OCI-LY3 (cell line): ENCODE results near the gene MAPK8.
A peak's percentile ranks its signal among the peaks of the same experiment; 100 is the strongest.

ENCODE experiments used
- H2AFZ ChIP-seq: fragments of 200-600, 300-600 bp; shearing (Covaris generic); 2 replicates; pipeline ENCODE4 v1.6.0; 2014; ENCODE audit warnings: antibody characterized with exemption, low read depth, low read length
- H3K27ac ChIP-seq: fragments of 200-600, 300-600 bp; sonication (generic); 2 replicates; pipeline ENCODE4 v1.5.1; 2014; ENCODE audit warnings: mild to moderate bottlenecking, low read length, moderate library complexity, mixed read lengths
- H3K27me3 ChIP-seq: fragments of 200-600, 300-600 bp; sonication (generic); 2 replicates; pipeline ENCODE4 v1.6.1; 2014; ENCODE audit warnings: low read depth, low read length, mixed read lengths
- H3K36me3 ChIP-seq: fragments of 200-600, 300-600 bp; sonication (generic); replicated peaks from 2 replicates; pipeline ENCODE3; 2014; ENCODE audit warnings: low read depth, low read length, mixed read lengths
- H3K4me1 ChIP-seq: fragments of 300-600, 200-600 bp; sonication (generic); 2 replicates; pipeline ENCODE4 v1.6.1; 2014; ENCODE audit warnings: low read length, mixed read lengths
- H3K4me2 ChIP-seq: fragments of 200-600, 300-600 bp; sonication (generic); 2 replicates; pipeline ENCODE4 v1.6.1; 2014; ENCODE audit warnings: low read length, mixed read lengths
- H3K4me3 ChIP-seq: fragments of 300-600, 200-600 bp; sonication (generic); 2 replicates; pipeline ENCODE4 v1.5.1; 2014; ENCODE audit warnings: antibody characterized with exemption, mild to moderate bottlenecking, low read length, moderate library complexity
- H3K79me2 ChIP-seq: fragments of 300-600, 200-600 bp; shearing (Covaris generic); 2 replicates; pipeline ENCODE4 v1.6.1; 2014; ENCODE audit warnings: mild to moderate bottlenecking, low read length, mixed read lengths
- H3K9ac ChIP-seq: fragments of 300-600, 200-600 bp; shearing (Covaris generic); 2 replicates; pipeline ENCODE4 v1.6.0; 2014; ENCODE audit warnings: mild to moderate bottlenecking, low read length, moderate library complexity
- H3K9me3 ChIP-seq: fragments of 200-600, 300-600 bp; shearing (Covaris generic); 2 replicates; pipeline ENCODE4 v1.6.1; 2014; ENCODE audit warnings: low read length, mixed read lengths; ENCODE audit not compliant: insufficient read depth
- H4K20me1 ChIP-seq: fragments of 200-600, 300-600 bp; sonication (generic); 2 replicates; pipeline ENCODE4 v1.6.1; 2016; ENCODE audit warnings: low read length, mixed read lengths; ENCODE audit not compliant: insufficient read depth
- EZH2phosphoT487 ChIP-seq: fragments of 200-600 bp; shearing (Covaris generic); IDR thresholded peaks from 2 replicates; pipeline ENCODE4 v1.6.1; 2018; ENCODE audit warnings: antibody characterized with exemption, mixed run types, low read depth
- TF ChIP-seq, protein P1 (sequence below): fragments of 200-600, 300-600 bp; sonication (generic); IDR thresholded peaks from 2 replicates; pipeline ENCODE4 v1.5.1; 2014; ENCODE audit warnings: antibody characterized with exemption, low read length, low read depth

The MAPK8 gene

GRCh38 chr10:48306265-48306869 is at the start of gene MAPK8:
MAPK8 (plus strand) TSS chr10:48306677; CDS start chr10:48401661, 94,984 bp downstream.
- H3K27ac ChIP-seq = no peak within 1 kb of the TSS; the same call in 1 of the 2 replicates
- H3K4me2 ChIP-seq = peak within 1 kb of the TSS; percentile 98
- no peaks in the 10 kb centered on the region for H3K36me3 ChIP-seq
- no peaks in the 10 kb centered on the region for H3K27me3 ChIP-seq
- peak within 1 kb of the TSS; percentile 98 for H3K4me3 ChIP-seq
- TF ChIP-seq, protein P1, sequence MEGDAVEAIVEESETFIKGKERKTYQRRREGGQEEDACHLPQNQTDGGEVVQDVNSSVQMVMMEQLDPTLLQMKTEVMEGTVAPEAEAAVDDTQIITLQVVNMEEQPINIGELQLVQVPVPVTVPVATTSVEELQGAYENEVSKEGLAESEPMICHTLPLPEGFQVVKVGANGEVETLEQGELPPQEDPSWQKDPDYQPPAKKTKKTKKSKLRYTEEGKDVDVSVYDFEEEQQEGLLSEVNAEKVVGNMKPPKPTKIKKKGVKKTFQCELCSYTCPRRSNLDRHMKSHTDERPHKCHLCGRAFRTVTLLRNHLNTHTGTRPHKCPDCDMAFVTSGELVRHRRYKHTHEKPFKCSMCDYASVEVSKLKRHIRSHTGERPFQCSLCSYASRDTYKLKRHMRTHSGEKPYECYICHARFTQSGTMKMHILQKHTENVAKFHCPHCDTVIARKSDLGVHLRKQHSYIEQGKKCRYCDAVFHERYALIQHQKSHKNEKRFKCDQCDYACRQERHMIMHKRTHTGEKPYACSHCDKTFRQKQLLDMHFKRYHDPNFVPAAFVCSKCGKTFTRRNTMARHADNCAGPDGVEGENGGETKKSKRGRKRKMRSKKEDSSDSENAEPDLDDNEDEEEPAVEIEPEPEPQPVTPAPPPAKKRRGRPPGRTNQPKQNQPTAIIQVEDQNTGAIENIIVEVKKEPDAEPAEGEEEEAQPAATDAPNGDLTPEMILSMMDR = no peak
- no peak for TF ChIP-seq EZH2phosphoT487
- peak within 1 kb of the TSS; percentile 64 for H3K9ac ChIP-seq
- H3K9me3 ChIP-seq = no peaks in the 10 kb centered on the region
- H4K20me1 ChIP-seq = peaks cover 21% of the 10 kb centered on the region; the same call in 1 of the 2 replicates
- H2AFZ ChIP-seq = peak within 1 kb of the TSS; percentile 67; the same call in 1 of the 2 replicates
- peaks cover 28% of the 10 kb centered on the region for H3K79me2 ChIP-seq
- H3K4me1 ChIP-seq = peaks cover 35% of the 10 kb centered on the region

GRCh38 chr10:48257407-48257961 is 49.0 kb upstream of the MAPK8 start:
- TF ChIP-seq EZH2phosphoT487 = no peak
- TF ChIP-seq, protein P1 = no peak
- no peaks in the 10 kb centered on the region for H3K79me2 ChIP-seq
- H3K27me3 ChIP-seq = no peaks in the 10 kb centered on the region
- H3K27ac ChIP-seq = no peak overlapping the region
- H4K20me1 ChIP-seq = no peaks in the 10 kb centered on the region
- H3K4me3 ChIP-seq = no peak overlapping the region
- no peak overlapping the region for H3K9ac ChIP-seq
- H3K4me1 ChIP-seq = no peaks in the 10 kb centered on the region
- no peak overlapping the region for H2AFZ ChIP-seq
- H3K4me2 ChIP-seq = no peak overlapping the region
- no peaks in the 10 kb centered on the region for H3K36me3 ChIP-seq
- H3K9me3 ChIP-seq = no peaks in the 10 kb centered on the region

DNA sequence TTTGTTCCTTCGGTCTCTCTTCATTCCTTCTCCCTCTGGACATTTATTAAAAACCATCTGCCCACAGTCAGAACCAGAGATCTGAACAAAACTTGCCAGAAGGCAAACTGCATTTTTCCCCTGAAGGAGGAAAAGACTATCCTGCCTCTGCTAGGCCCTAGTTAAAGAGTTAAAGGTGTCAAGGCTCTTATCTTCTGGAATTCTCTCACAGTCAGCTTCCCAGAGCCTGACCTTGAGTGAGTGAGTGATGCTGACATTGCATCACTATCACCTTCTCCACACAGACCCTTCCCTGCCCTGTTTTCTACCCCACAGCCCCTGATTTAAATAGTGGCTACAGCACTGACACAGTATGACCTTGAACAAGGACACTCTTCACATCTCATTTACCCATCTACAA is 48.4 kb upstream of the MAPK8 start:
- Histone ChIP-seq H3K4me1 (no peaks in the 10 kb centered on the region), H2AFZ (no peak overlapping the region), H3K27me3 (no peaks in the 10 kb centered on the region), H3K79me2 (no peaks in the 10 kb centered on the region), H3K4me3 (no peak overlapping the region), H3K9me3 (no peaks in the 10 kb centered on the region), H3K4me2 (no peak overlapping the region), H4K20me1 (no peaks in the 10 kb centered on the region), H3K27ac (no peak overlapping the region), H3K9ac (no peak overlapping the region), H3K36me3 (no peaks in the 10 kb centered on the region)
- no peak for TF ChIP-seq EZH2phosphoT487
- TF ChIP-seq, protein P1 = no peak

DNA sequence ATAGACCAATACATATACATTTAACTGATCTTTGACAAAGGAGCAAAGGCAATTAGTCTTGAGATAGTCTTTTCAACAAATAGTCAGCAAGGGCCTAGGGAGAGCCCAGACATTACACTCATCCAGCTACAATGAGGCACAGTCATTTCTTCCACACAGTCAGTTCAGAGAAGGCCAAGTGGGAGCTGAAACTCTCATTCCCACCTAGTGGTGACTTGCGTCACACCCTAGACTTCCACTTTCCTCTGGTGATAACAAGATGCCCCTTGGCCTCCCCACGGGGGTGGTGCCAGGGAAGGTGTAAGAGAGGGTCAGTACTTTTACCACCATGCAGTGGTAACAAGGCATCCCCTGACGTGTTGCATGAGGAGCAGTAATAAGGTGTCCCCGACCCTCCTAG is 39.9 kb upstream of the MAPK8 start:
- no peaks in the 10 kb centered on the region for H3K4me1 ChIP-seq

More for the DNA sequence above, 39.9 kb upstream of the MAPK8 start:
- no peak for TF ChIP-seq EZH2phosphoT487
- TF ChIP-seq, protein P1 = no peak
- no peak overlapping the region for H3K27ac ChIP-seq
- H4K20me1 ChIP-seq = no peaks in the 10 kb centered on the region
- no peak overlapping the region for H3K4me2 ChIP-seq
- no peak overlapping the region for H3K9ac ChIP-seq
- no peaks in the 10 kb centered on the region for H3K36me3 ChIP-seq
- H3K9me3 ChIP-seq = no peaks in the 10 kb centered on the region
- no peaks in the 10 kb centered on the region for H3K79me2 ChIP-seq
- no peaks in the 10 kb centered on the region for H3K27me3 ChIP-seq
- no peak overlapping the region for H2AFZ ChIP-seq
- H3K4me3 ChIP-seq = no peak overlapping the region
